HepG2 (cell line): ENCODE measurements around the gene UGT1A8. TPM values are rescaled to one million over a fixed set of nuclear protein-coding genes. Genes with fewer than 3 reads are reported as not detected.
A peak's percentile ranks its signal among the peaks of the same experiment; 100 is the strongest.

ENCODE experiments used
- ATAC-seq: fragments of 200-7000 bp; cut with Tn5 transposase; 3 replicates; pipeline ENCODE4 v1.9.1; 2020; ENCODE audit warnings: mild to moderate bottlenecking, moderate library complexity
- BruUV-seq: library from RNA; stranded (reverse); fragments of 400-500 nt; replicated peaks from 2 replicates; lab custom pipeline; 2021; lab: Mats Ljungman, UMichigan
- CTCF ChIA-PET: fragments of 300-600 bp; formaldehyde crosslinking; extraction: SDS; loops from one replicate; lab custom pipeline; 2021; ENCODE audit warnings: low total read pairs, inconsistent platforms, low intra/inter-chr PET ratio; lab: Yijun Ruan, JAX
- POLR2A ChIA-PET: fragments of 350-600 bp; sonication (Branson Sonifier 250); formaldehyde crosslinking; loops from one replicate; lab custom pipeline; 2020; ENCODE audit warnings: antibody characterized with exemption, inconsistent platforms; lab: Yijun Ruan, JAX
- DNase-seq: peaks from one replicate; pipeline ENCODE4 v3.0.0-alpha.2; 2015; ENCODE audit warnings: low spot score
- FAIRE-seq: peaks from 3 replicates; lab custom pipeline; 2011; peaks lifted over from hg19 to GRCh38; lab: Jason Lieb, UNC
- H2AFZ ChIP-seq: one replicate; pipeline ENCODE4 v1.6.1; 2011; ENCODE audit warnings: low read length, inconsistent platforms
- H3K27ac ChIP-seq: fragments of 300-600 bp; 3 replicates; pipeline ENCODE4 v1.8.0; 2011; ENCODE audit warnings: mixed run types, mild to moderate bottlenecking, mixed read lengths, low read length, inconsistent platforms; ENCODE audit not compliant: insufficient read depth; ENCODE audit errors: extremely low read length
- H3K27me3 ChIP-seq, 2 experiments: fragments of 200-600 bp in 1 of 2; 2 replicates in 1 of 2; 3 replicates in 1 of 2; pipeline versions ENCODE4 v1.6.0 to v1.8.0; 2011; ENCODE audit warnings: low read length in 2 of 2, mild to moderate bottlenecking in 2 of 2, moderate library complexity in 2 of 2, inconsistent platforms in 1 of 2; ENCODE audit not compliant: insufficient read depth in 2 of 2, control insufficient read depth in 1 of 2
- H3K36me3 ChIP-seq, 2 experiments: fragments of 200-600 bp in 1 of 2; replicated peaks in 1 of 2; 2 replicates in 1 of 2; 3 replicates in 1 of 2; pipeline versions ENCODE4 v1.5.1 to v1.8.0; 2011; ENCODE audit warnings: low read length in 2 of 2, inconsistent platforms in 1 of 2; ENCODE audit not compliant: insufficient read depth in 2 of 2, control insufficient read depth in 1 of 2
- H3K4me1 ChIP-seq: 2 replicates; pipeline ENCODE4 v1.5.1; 2012; ENCODE audit warnings: low read length, inconsistent platforms; ENCODE audit not compliant: insufficient read depth
- H3K4me2 ChIP-seq: 2 replicates; pipeline ENCODE4 v1.6.0; 2011; ENCODE audit warnings: low read depth, low read length, inconsistent platforms
- H3K4me3 ChIP-seq, 3 experiments: fragments of 200-600 bp in 1 of 3; sonication (generic), shearing (Covaris generic) in 1 of 3; replicated peaks in 1 of 3; 2 replicates each; pipeline ENCODE4 v1.5.1; 2011 to 2016; ENCODE audit warnings: low read length in 3 of 3, inconsistent platforms in 2 of 3, low read depth in 2 of 3, mild to moderate bottlenecking in 2 of 3, control low read depth in 1 of 3, mixed read lengths in 1 of 3; ENCODE audit not compliant: insufficient read depth in 1 of 3
- H3K79me2 ChIP-seq: one replicate; pipeline ENCODE4 v1.6.1; 2011; ENCODE audit warnings: low read length, inconsistent platforms; ENCODE audit not compliant: insufficient read depth
- H3K9ac ChIP-seq: 2 replicates; pipeline ENCODE4 v1.6.0; 2011; ENCODE audit warnings: mild to moderate bottlenecking, low read depth, low read length, inconsistent platforms; ENCODE audit not compliant: insufficient read depth
- H3K9me3 ChIP-seq: 2 replicates; pipeline ENCODE4 v1.5.1; 2012; ENCODE audit warnings: mild to moderate bottlenecking, low read length
- H4K20me1 ChIP-seq: 2 replicates; pipeline ENCODE4 v1.6.0; 2011; ENCODE audit warnings: inconsistent platforms, mild to moderate bottlenecking, low read length, moderate library complexity; ENCODE audit not compliant: insufficient read depth
- STAG1 ChIP-seq: sonication (generic); formaldehyde crosslinking; IDR thresholded peaks from 2 replicates; pipeline ENCODE4 v1.4.0; 2020; ENCODE audit warnings: missing genetic modification reagents
- WGBS: methylation state at CpG from one replicate; pipeline ENCODE4 v1.1.6; 2017; ENCODE audit warnings: low lambda C conversion rate; 5-methylcytosine and 5-hydroxymethylcytosine counted together
- in situ Hi-C: cut with HindIII; loops from 2 replicates; pipeline ENCODE4 v1.10.0; 2017; ENCODE audit warnings: low pct_unique_long_range_greater_than_20kb; ENCODE audit not compliant: extremely low pct_ligation_motif_present
- intact Hi-C: fragments of 100-400 bp; cut with micrococcal nuclease; formaldehyde crosslinking; loops from one replicate; pipeline ENCODE4 v1.10.0; 2022; ENCODE audit not compliant: unreplicated experiment
- polyA plus RNA-seq, 8 experiments: library from polyadenylated mRNA; depleted of rRNA in 3 of 8; stranded (reverse) in 7 of 8; unstranded in 1 of 8; fragments of >200 nt; fragmentation: Illumina TruSeq in 4 of 8; extraction: Trizol in 4 of 8; gene quantifications; 2 replicates each; pipeline versions ENCODE4 v1.2.1 to v1.2.3, GENCODE V29; 2011 to 2016; ENCODE audit warnings: low read depth in 4 of 8, missing spikeins in 1 of 8, mixed read lengths in 1 of 8; ENCODE audit not compliant: insufficient read depth in 1 of 8
- total RNA-seq, 5 experiments: library from RNA; depleted of rRNA; stranded (reverse); fragments of >200 nt; fragmentation: Illumina TruSeq; extraction: Trizol; gene quantifications; 2 replicates each; pipeline ENCODE4 v1.2.3, GENCODE V29; 2016; ENCODE audit warnings: low read depth in 1 of 5
- TF ChIP-seq, protein P1 (sequence below): IDR thresholded peaks from 2 replicates; pipeline ENCODE4 v1.6.1; 2016; ENCODE audit warnings: mild to moderate bottlenecking
- TF ChIP-seq, protein P2 (sequence below): sonication (generic); formaldehyde crosslinking; IDR thresholded peaks from 2 replicates; pipeline ENCODE4 v1.4.0; 2020; ENCODE audit warnings: missing genetic modification reagents

Gene UGT1A8
- total and polyA plus RNA-seq, 2 of the 13 experiments (the other 11 are each of a cell fraction or from before 2014, with no cell fraction given), result not detected

DNA sequence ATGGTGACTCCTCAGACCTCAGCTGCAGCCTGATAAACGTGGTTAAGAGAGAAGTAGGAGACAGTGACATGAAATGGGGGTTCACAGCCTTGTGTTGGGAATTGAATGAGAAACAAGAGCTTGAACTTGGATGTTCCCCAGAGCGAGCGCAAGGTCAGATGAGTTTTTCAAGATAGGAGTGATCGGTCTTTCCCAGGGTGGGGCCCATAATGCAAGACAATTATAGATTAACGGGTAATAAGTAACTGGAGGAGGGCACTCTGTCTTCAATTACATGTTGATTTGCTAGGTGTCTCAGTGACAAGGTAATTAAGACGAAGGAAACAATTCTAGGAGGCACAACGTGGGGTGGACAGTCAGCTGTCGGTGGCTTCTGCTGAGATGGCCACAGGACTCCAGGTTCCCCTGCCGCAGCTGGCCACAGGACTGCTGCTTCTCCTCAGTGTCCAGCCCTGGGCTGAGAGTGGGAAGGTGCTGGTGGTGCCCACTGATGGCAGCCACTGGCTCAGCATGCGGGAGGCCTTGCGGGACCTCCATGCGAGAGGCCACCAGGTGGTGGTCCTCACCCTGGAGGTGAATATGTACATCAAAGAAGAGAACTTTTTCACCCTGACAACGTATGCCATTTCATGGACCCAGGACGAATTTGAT is 95.3 kb downstream of the UGT1A8 start, which contains the start of gene UGT1A5:
TSS of gene UGT1A5 (plus strand) at position 297 of the 651 bp plus-strand sequence. CDS start at position 382, 85 bp downstream.
- POLR2A ChIA-PET, result no interaction called here

More for the DNA sequence above, 95.3 kb downstream of the UGT1A8 start, which contains the start of gene UGT1A5:
- H2AFZ ChIP-seq, result no peak within 1 kb of the TSS
- no peaks in the 10 kb centered on the region for H3K27me3 ChIP-seq
- WGBS, result 74% methylated on average over 14 of the region's 14 CpGs
- BruUV-seq, result no TSS peak
- H3K27ac ChIP-seq, result no peak within 1 kb of the TSS
- no peak within 1 kb of the TSS for H3K4me2 ChIP-seq
- FAIRE-seq (no peak), DNase-seq (no peak), ATAC-seq (no peak)
- intact Hi-C loops, result loop anchor here (5.0 kb wide), 3 partner anchors 130 to 310 kb away; no protein-coding TSS in a partner anchor
- TF ChIP-seq, protein P1, sequence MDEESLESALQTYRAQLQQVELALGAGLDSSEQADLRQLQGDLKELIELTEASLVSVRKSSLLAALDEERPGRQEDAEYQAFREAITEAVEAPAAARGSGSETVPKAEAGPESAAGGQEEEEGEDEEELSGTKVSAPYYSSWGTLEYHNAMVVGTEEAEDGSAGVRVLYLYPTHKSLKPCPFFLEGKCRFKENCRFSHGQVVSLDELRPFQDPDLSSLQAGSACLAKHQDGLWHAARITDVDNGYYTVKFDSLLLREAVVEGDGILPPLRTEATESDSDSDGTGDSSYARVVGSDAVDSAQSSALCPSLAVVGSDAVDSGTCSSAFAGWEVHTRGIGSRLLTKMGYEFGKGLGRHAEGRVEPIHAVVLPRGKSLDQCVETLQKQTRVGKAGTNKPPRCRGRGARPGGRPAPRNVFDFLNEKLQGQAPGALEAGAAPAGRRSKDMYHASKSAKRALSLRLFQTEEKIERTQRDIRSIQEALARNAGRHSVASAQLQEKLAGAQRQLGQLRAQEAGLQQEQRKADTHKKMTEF (CRISPR knock-in tag), result no peak
- TF ChIP-seq, protein P2, sequence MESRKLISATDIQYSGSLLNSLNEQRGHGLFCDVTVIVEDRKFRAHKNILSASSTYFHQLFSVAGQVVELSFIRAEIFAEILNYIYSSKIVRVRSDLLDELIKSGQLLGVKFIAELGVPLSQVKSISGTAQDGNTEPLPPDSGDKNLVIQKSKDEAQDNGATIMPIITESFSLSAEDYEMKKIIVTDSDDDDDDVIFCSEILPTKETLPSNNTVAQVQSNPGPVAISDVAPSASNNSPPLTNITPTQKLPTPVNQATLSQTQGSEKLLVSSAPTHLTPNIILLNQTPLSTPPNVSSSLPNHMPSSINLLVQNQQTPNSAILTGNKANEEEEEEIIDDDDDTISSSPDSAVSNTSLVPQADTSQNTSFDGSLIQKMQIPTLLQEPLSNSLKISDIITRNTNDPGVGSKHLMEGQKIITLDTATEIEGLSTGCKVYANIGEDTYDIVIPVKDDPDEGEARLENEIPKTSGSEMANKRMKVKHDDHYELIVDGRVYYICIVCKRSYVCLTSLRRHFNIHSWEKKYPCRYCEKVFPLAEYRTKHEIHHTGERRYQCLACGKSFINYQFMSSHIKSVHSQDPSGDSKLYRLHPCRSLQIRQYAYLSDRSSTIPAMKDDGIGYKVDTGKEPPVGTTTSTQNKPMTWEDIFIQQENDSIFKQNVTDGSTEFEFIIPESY, result peak; percentile 69; the same call in 1 of the 2 replicates
- TF ChIP-seq STAG1 (CRISPR knock-in tag), result 0 out of 2 replicates have a peak, but pooled peaks have one; percentile 7
- in situ Hi-C loops, result no loop called here
- H3K9me3 ChIP-seq, result no peaks in the 10 kb centered on the region
- H4K20me1 ChIP-seq, result no peaks in the 10 kb centered on the region
- H3K36me3 ChIP-seq, result no peaks in the 10 kb centered on the region
- CTCF ChIA-PET, result no interaction called here
- H3K79me2 ChIP-seq, result no peaks in the 10 kb centered on the region
- no peaks in the 10 kb centered on the region for H3K4me1 ChIP-seq
- no peak within 1 kb of the TSS for H3K4me3 ChIP-seq
- no peak within 1 kb of the TSS for H3K9ac ChIP-seq
